Naive B cell (primary cell): ENCODE data around the gene MYCBP2. TPM values are rescaled to one million over a fixed set of nuclear protein-coding genes. Genes with fewer than 3 reads are reported as not detected.
"Not testable (repeated sequence)": the region's sequence is repeated elsewhere in the genome, so short reads cannot be mapped to it uniquely, and the experiment has no call there.

Source experiments
- ATAC-seq, 2 donors: fragments of 150-1000 bp; cut with Tn5 transposase; 2 replicates each; pipeline ENCODE4 v1.10.0; 2021; ENCODE audit warnings: low read depth in 2 of 2, mild to moderate bottlenecking in 2 of 2, moderate library complexity in 2 of 2
- DNase-seq: peaks from one replicate; pipeline ENCODE4 v3.0.0; 2022
- H3K27ac Mint-ChIP-seq, 6 donors: one replicate each; pipeline ENCODE4 v1.8.0; 2020 to 2022; ENCODE audit warnings: mild to moderate bottlenecking in 6 of 6, mixed read lengths in 6 of 6, moderate library complexity in 5 of 6, inconsistent platforms in 2 of 6
- H3K27me3 Mint-ChIP-seq, 3 donors: one replicate each; pipeline ENCODE4 v1.8.0; 2021 to 2022; ENCODE audit warnings: mixed read lengths in 3 of 3, mild to moderate bottlenecking in 1 of 3
- H3K36me3 Mint-ChIP-seq, 2 donors: one replicate each; pipeline ENCODE4 v1.8.0; 2020 to 2022; ENCODE audit warnings: mixed read lengths in 2 of 2, inconsistent platforms in 1 of 2, mild to moderate bottlenecking in 1 of 2
- H3K4me1 Mint-ChIP-seq, 3 donors: one replicate each; pipeline ENCODE4 v1.8.0; 2020 to 2022; ENCODE audit warnings: mixed read lengths in 3 of 3, inconsistent platforms in 1 of 3, mild to moderate bottlenecking in 1 of 3, moderate library complexity in 1 of 3
- H3K4me3 Mint-ChIP-seq, 8 donors: one replicate each; pipeline ENCODE4 v1.8.0; 2020 to 2022; ENCODE audit warnings: mild to moderate bottlenecking in 8 of 8, mixed read lengths in 8 of 8, moderate library complexity in 8 of 8, inconsistent platforms in 2 of 8
- H3K9me3 Mint-ChIP-seq, 7 donors: one replicate each; pipeline ENCODE4 v1.8.0; 2020 to 2022; ENCODE audit warnings: mixed read lengths in 7 of 7, mild to moderate bottlenecking in 5 of 7, inconsistent platforms in 2 of 7, moderate library complexity in 1 of 7
- polyA plus RNA-seq, 6 donors: library from polyadenylated mRNA; unstranded; fragments of 300-500 nt; fragmentation: Illumina TruSeq; gene quantifications; one replicate each; pipeline ENCODE4 v1.2.3, GENCODE V29; 2021; ENCODE audit warnings: low read depth in 6 of 6

MYCBP2 gene
- polyA plus RNA-seq, 6 donors from 2014 or later, result 31.5 to 81.0 (median 53.3) TPM

DNA sequence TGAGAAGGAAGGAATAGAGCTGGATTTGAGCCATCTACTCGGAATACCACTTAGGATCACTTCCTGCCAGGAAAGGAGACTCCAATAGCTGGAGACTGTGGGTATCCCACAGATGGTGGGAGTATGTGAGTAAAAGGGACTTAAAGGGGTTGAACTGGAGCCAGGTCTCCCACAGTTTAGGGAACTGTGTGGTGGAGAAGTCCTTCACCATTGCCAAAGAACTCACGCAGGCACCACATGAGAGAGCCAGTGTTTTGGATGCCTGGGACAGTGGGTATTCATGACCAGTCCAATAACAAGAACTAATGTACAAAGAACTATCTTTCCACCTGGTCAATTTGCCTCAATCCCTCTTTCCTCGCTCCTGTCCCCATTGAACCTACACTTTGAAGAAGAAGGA lies 24.4 kb upstream of the MYCBP2 start:
- peak overlapping the region in 1 of 6 donors; percentile 26 for H3K27ac Mint-ChIP-seq

DNA sequence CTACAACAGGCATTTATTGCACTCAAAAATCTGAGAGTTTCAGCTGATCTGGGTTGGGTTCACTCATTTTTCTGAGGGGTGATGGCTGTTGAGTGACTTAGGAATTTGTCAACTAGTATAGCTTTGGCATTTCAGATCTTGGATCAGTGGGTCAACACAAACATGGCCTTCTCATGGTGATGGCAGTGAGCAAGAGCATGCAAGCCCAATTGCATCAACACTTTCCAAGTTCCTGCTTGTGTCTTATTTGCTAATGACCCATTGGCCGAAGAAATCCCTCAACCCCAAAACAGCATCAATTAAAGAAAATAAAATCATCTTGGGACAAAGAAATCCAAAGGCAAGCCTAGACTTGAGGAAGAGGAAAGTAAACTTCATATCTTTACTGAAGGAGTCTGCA lies 23.9 kb upstream of the MYCBP2 start:
- Mint-ChIP-seq H3K27ac (no peak overlapping the region), H3K4me3 (no peak overlapping the region), H3K9me3 (peaks cover 0 to 2% (median 0%) of the 10 kb centered on the region in 7 donors), H3K4me1 (peaks cover 17 to 37% (median 30%) of the 10 kb centered on the region in 3 donors), H3K36me3 (no peaks in the 10 kb centered on the region), H3K27me3 (no peaks in the 10 kb centered on the region)
- no peak for ATAC-seq
- no peak for DNase-seq

More for the DNA sequence above, 24.4 kb upstream of the MYCBP2 start:
- DNase-seq, result no peak
- H3K27me3 Mint-ChIP-seq, result no peaks in the 10 kb centered on the region
- peaks cover 0 to 2% (median 0%) of the 10 kb centered on the region in 7 donors for H3K9me3 Mint-ChIP-seq
- no peak for ATAC-seq
- peak overlapping the region in 2 of 8 donors; percentile 29 to 47 for H3K4me3 Mint-ChIP-seq
- H3K4me1 Mint-ChIP-seq, result peaks cover 17 to 37% (median 31%) of the 10 kb centered on the region in 3 donors
- H3K36me3 Mint-ChIP-seq, result no peaks in the 10 kb centered on the region

GRCh38 chr13:77349365-77349764 lies 22.5 kb upstream of the MYCBP2 start:
- H3K27ac Mint-ChIP-seq, result no peak overlapping the region
- H3K4me1 Mint-ChIP-seq, result peaks cover 19 to 39% (median 32%) of the 10 kb centered on the region in 3 donors
- peaks cover 0 to 2% (median 0%) of the 10 kb centered on the region in 7 donors for H3K9me3 Mint-ChIP-seq
- DNase-seq (no peak), ATAC-seq (no peak)
- no peaks in the 10 kb centered on the region for H3K36me3 Mint-ChIP-seq
- no peak overlapping the region for H3K4me3 Mint-ChIP-seq
- no peaks in the 10 kb centered on the region for H3K27me3 Mint-ChIP-seq

GRCh38 chr13:77347351-77347750 lies 20.5 kb upstream of the MYCBP2 start:
- H3K4me1 Mint-ChIP-seq, result peaks cover 12 to 28% (median 22%) of the 10 kb centered on the region in 3 donors
- H3K9me3 Mint-ChIP-seq, ATAC-seq, DNase-seq, H3K4me3 Mint-ChIP-seq, H3K27me3 Mint-ChIP-seq, H3K27ac Mint-ChIP-seq, H3K36me3 Mint-ChIP-seq: not testable (repeated sequence)

GRCh38 chr13:77345150-77345780 lies 18.4 kb upstream of the MYCBP2 start:
- no peaks in the 10 kb centered on the region for H3K27me3 Mint-ChIP-seq
- peaks cover 29 to 47% (median 43%) of the 10 kb centered on the region in 3 donors for H3K4me1 Mint-ChIP-seq
- H3K4me3 Mint-ChIP-seq, result peak overlapping the region in 1 of 8 donors; percentile 20
- ATAC-seq (peak; percentile 61 to 88), DNase-seq (no peak)
- H3K9me3 Mint-ChIP-seq, result peaks cover 0 to 2% (median 0%) of the 10 kb centered on the region in 7 donors
- peak overlapping the region in 5 of 6 donors; percentile 37 to 85 (median 60) for H3K27ac Mint-ChIP-seq
- no peaks in the 10 kb centered on the region for H3K36me3 Mint-ChIP-seq

DNA sequence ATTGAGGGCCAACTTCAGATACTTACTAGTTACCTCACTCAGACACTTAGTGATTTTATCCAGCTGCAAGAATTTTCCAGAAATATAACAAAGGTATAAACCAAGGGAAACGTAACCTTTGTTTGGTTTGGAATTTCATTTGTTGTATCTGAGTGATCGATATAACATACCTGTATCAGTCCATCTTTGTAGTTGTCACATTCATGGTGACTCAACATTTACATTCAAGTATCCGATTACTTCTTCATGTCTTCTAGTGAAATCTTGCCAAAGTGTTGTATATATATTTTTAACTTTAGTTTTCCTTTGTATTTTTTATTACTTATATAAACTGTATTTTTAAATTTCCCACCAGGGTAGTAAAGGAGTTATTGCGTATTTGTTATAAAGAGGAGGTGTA lies 16.9 kb upstream of the MYCBP2 start:
- H3K4me3 Mint-ChIP-seq, result no peak overlapping the region
- H3K4me1 Mint-ChIP-seq, result peaks cover 42 to 57% (median 53%) of the 10 kb centered on the region in 3 donors
- H3K27me3 Mint-ChIP-seq, result no peaks in the 10 kb centered on the region
- DNase-seq (no peak), ATAC-seq (no peak)
- H3K9me3 Mint-ChIP-seq, result peaks cover 0 to 2% (median 0%) of the 10 kb centered on the region in 7 donors
- H3K27ac Mint-ChIP-seq, result no peak overlapping the region
- no peaks in the 10 kb centered on the region for H3K36me3 Mint-ChIP-seq

- Mint-ChIP-seq H3K27ac (peak overlapping the region; percentile 92 to 98 (median 96)), H3K27me3 (no peaks in the 10 kb centered on the region), H3K4me1 (peaks cover 63 to 83% (median 80%) of the 10 kb centered on the region in 3 donors), H3K4me3 (peak overlapping the region; percentile 66 to 89 (median 84)), H3K36me3 (no peaks in the 10 kb centered on the region), H3K9me3 (peaks cover 0 to 2% (median 0%) of the 10 kb centered on the region in 7 donors)
- ATAC-seq, result peak; percentile 86
- DNase-seq, result peak; percentile 76
These were observed 12.5 kb upstream of the MYCBP2 start for GRCh38 chr13:77339408-77339807.

DNA sequence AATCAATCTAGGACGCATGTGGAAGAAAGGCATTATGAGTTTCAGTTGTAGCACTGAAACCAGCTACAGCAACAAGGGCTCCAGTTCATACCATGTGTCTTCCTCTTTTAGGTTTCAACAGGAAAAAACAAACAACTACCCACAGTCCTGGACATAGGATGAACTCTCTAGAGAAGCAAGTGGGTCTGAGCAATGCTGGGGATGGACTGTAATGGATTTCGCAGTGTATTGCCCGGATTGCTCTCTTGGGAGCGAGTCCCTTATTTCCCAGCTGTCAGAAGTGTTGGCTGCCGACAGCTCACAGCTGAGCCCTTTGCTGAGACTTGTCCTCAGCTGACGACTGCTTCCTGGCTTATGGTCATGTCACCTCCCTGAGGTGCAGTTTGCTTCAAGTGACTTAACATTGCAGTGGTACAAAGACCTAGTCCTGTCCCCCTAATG lies 12.1 kb upstream of the MYCBP2 start:
- ATAC-seq, result peak; percentile 75 to 79
- H3K4me3 Mint-ChIP-seq, result peak overlapping the region; percentile 66 to 89 (median 84)
- H3K27ac Mint-ChIP-seq, result peak overlapping the region; percentile 92 to 98 (median 96)
- H3K27me3 Mint-ChIP-seq, result no peaks in the 10 kb centered on the region
- H3K36me3 Mint-ChIP-seq, result no peaks in the 10 kb centered on the region
- H3K9me3 Mint-ChIP-seq, result peaks cover 0 to 2% (median 0%) of the 10 kb centered on the region in 7 donors
- DNase-seq, result peak; percentile 60
- H3K4me1 Mint-ChIP-seq, result peaks cover 66 to 83% (median 80%) of the 10 kb centered on the region in 3 donors

DNA sequence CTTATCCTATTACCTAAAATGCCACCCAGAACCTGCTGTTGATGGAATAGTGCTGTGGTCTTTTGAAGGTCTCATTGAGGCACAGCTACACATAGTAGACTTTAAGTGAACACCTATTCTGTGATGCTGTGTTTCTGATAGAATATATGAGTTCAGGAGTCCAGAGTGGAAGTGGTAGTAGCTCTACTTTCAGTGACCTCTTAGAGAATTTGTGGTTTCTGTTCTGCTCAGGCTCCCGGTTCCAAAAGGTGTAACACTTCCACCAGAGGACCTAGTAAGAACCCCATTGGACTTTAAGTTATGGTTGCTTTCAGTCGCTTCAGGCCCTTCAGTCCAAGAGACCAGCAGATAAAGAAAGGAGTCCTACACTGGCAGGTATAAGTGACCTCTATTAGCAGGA lies 11.4 kb upstream of the MYCBP2 start:
- Mint-ChIP-seq H3K27me3 (no peaks in the 10 kb centered on the region), H3K4me1 (peaks cover 69 to 88% (median 80%) of the 10 kb centered on the region in 3 donors), H3K27ac (peak overlapping the region; percentile 92 to 98 (median 96)), H3K36me3 (no peaks in the 10 kb centered on the region), H3K9me3 (peaks cover 0 to 2% (median 0%) of the 10 kb centered on the region in 7 donors), H3K4me3 (peak overlapping the region; percentile 66 to 89 (median 84))
- DNase-seq, result no peak
- no peak for ATAC-seq

GRCh38 chr13:77337159-77337558 lies 10.3 kb upstream of the MYCBP2 start:
- Mint-ChIP-seq H3K9me3 (peaks cover 0 to 2% (median 0%) of the 10 kb centered on the region in 7 donors), H3K27ac (peak overlapping the region; percentile 17 to 98 (median 91)), H3K36me3 (no peaks in the 10 kb centered on the region), H3K4me1 (peaks cover 60 to 79% (median 72%) of the 10 kb centered on the region in 3 donors), H3K4me3 (peak overlapping the region in 3 of 8 donors; percentile 25 to 81 (median 54)), H3K27me3 (no peaks in the 10 kb centered on the region)
- ATAC-seq (no peak), DNase-seq (no peak)

GRCh38 chr13:77335543-77335942 lies 8.6 kb upstream of the MYCBP2 start:
- H3K27ac Mint-ChIP-seq, result no peak overlapping the region
- H3K9me3 Mint-ChIP-seq, result peaks cover 0 to 2% (median 0%) of the 10 kb centered on the region in 7 donors
- H3K36me3 Mint-ChIP-seq, result no peaks in the 10 kb centered on the region
- peaks cover 53 to 74% (median 65%) of the 10 kb centered on the region in 3 donors for H3K4me1 Mint-ChIP-seq
- no peaks in the 10 kb centered on the region for H3K27me3 Mint-ChIP-seq
- ATAC-seq, result no peak
- no peak for DNase-seq
- H3K4me3 Mint-ChIP-seq, result no peak overlapping the region

GRCh38 chr13:77333594-77333993 lies 6.7 kb upstream of the MYCBP2 start:
- ATAC-seq (no peak), DNase-seq (no peak)
- Mint-ChIP-seq H3K4me3 (peak overlapping the region in 1 of 8 donors; percentile 59), H3K27me3 (no peaks in the 10 kb centered on the region), H3K27ac (no peak overlapping the region), H3K9me3 (peaks cover 0 to 2% (median 0%) of the 10 kb centered on the region in 7 donors), H3K4me1 (peaks cover 46 to 65% (median 53%) of the 10 kb centered on the region in 3 donors), H3K36me3 (no peaks in the 10 kb centered on the region)

DNA sequence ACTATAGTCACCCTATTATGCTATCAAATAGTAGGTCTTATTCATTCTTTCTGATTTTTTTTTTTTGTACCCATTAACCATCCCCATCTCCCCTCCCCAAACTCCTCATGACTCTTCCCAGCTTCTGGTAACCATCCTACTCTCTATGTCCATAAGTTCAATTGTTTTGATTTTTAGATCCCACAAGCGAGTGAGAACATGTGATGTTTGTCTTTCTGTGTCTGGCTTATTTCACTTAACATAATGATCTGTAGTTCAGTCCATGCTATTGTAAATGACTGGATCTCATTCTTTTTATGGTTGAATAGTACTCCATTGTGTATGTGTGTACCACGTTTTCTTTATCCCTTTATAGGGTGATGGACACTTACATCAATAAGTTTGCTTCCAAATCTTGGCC lies 4.5 kb upstream of the MYCBP2 start:
- peak overlapping the region; percentile 41 to 85 (median 70) for H3K27ac Mint-ChIP-seq
- no peak for ATAC-seq
- no peaks in the 10 kb centered on the region for H3K27me3 Mint-ChIP-seq
- DNase-seq, result no peak
- no peaks in the 10 kb centered on the region for H3K36me3 Mint-ChIP-seq
- peaks cover 39 to 60% (median 39%) of the 10 kb centered on the region in 3 donors for H3K4me1 Mint-ChIP-seq
- H3K4me3 Mint-ChIP-seq, result peak overlapping the region in 7 of 8 donors; percentile 28 to 87 (median 57)
- no peaks in the 10 kb centered on the region for H3K9me3 Mint-ChIP-seq
